K562 (cell line): ENCODE data around the gene CEACAM20. TPM values are rescaled to one million over a fixed set of nuclear protein-coding genes. Genes with fewer than 3 reads are reported as not detected.
A peak's percentile ranks its signal among the peaks of the same experiment; 100 is the strongest.

Source experiments
- AFF1 ChIP-seq, 2 experiments: fragments of 450-650 bp; IDR thresholded peaks; 2 replicates each; pipeline ENCODE4 v1.6.1; 2018; ENCODE audit warnings: mild to moderate bottlenecking in 2 of 2, low read depth in 1 of 2; ENCODE audit not compliant: partially characterized antibody in 2 of 2
- AFF4 ChIP-seq: sonication (generic); formaldehyde crosslinking; IDR thresholded peaks from 2 replicates; pipeline ENCODE4 v1.8.0; 2023; ENCODE audit warnings: mild to moderate bottlenecking, missing genetic modification reagents
- EHMT2 ChIP-seq: fragments of 450-650 bp; IDR thresholded peaks from 2 replicates; pipeline ENCODE4 v1.6.1; 2018; ENCODE audit warnings: antibody characterized with exemption
- IRF2 ChIP-seq: sonication (generic); formaldehyde crosslinking; IDR thresholded peaks from 2 replicates; pipeline ENCODE4 v1.8.1; 2022; ENCODE audit warnings: mild to moderate bottlenecking, missing genetic modification reagents
- MAZ ChIP-seq, 2 experiments: fragments of 450-650 bp in 1 of 2; sonication (generic) in 1 of 2; formaldehyde crosslinking; IDR thresholded peaks in 1 of 2; conservative IDR thresholded peaks in 1 of 2; 2 replicates each; pipeline versions ENCODE4 v1.4.0 to v1.5.0; 2020; ENCODE audit warnings: mild to moderate bottlenecking in 1 of 2, missing genetic modification reagents in 1 of 2
- MTA3 ChIP-seq: fragments of 450-650 bp; formaldehyde crosslinking; IDR thresholded peaks from 2 replicates; pipeline ENCODE4 v1.6.1; 2017; ENCODE audit warnings: mild to moderate bottlenecking, borderline replicate concordance
- PHB ChIP-seq: fragments of 250-450 bp; sonication (Bioruptor Pico); IDR thresholded peaks from 2 replicates; pipeline ENCODE4 v1.5.0; 2021
- PRMT5 ChIP-seq: sonication (generic); formaldehyde crosslinking; IDR thresholded peaks from 2 replicates; pipeline ENCODE4 v1.5.0; 2020; ENCODE audit warnings: missing genetic modification reagents
- SMC3 ChIP-seq: conservative IDR thresholded peaks from 2 replicates; pipeline ENCODE4 v1.6.1; 2011; ENCODE audit warnings: low read depth, low read length, improper control_type of control experiment; ENCODE audit not compliant: insufficient read depth
- ZNF24 ChIP-seq: fragments of 450-650 bp; IDR thresholded peaks from 2 replicates; pipeline ENCODE4 v1.6.1; 2016
- polyA plus RNA-seq, 8 experiments: library from polyadenylated mRNA; depleted of rRNA in 4 of 8; stranded (reverse) in 5 of 8; unstranded in 3 of 8; fragments of >200 nt; fragmentation: Nextera tagmentation in 2 of 8; fragmentation: Illumina TruSeq in 1 of 8; extraction: Ambion mirVana in 2 of 8; extraction: Trizol in 1 of 8; gene quantifications; 2 replicates each; pipeline versions ENCODE4 v1.2.1 to v1.2.3, GENCODE V29; 2011 to 2014; ENCODE audit warnings: inconsistent platforms in 1 of 8, missing spikeins in 1 of 8
- total RNA-seq, 7 experiments: library from RNA; depleted of rRNA in 6 of 7; stranded (reverse); fragments of >200 nt in 6 of 7; fragmentation: Illumina TruSeq in 2 of 7; extraction: Trizol in 2 of 7; gene quantifications; 2 replicates each; pipeline versions ENCODE4 v1.2.1 to v1.2.3, GENCODE V29; 2011 to 2021; ENCODE audit warnings: low replicate concordance in 1 of 7
- TF ChIP-seq, protein P1 (sequence below): IDR thresholded peaks from 2 replicates; pipeline ENCODE4 v1.6.1; 2011; ENCODE audit warnings: borderline replicate concordance, low read depth, mild to moderate bottlenecking, moderate library complexity, low read length; ENCODE audit not compliant: insufficient read depth, poor library complexity, severe bottlenecking

Gene CEACAM20
- total and polyA plus RNA-seq, 9 of the 15 experiments (the other 6 are each of a cell fraction or from before 2014, with no cell fraction given), result not detected

GRCh38 chr19:44512326-44513298, 16.9 kb downstream of the CEACAM20 start (continued):
- TF ChIP-seq SMC3, result 0 out of 2 replicates have a peak, but pooled peaks have one; percentile 29
- TF ChIP-seq AFF4 (CRISPR knock-in tag), result no peak
- TF ChIP-seq MAZ (CRISPR knock-in tag; conservative IDR thresholded peaks at IDR 0.05 in 1 of 2, IDR thresholded peaks at IDR 0.05 in 1 of 2), result peak in 1 of 2 experiments; percentile 61; a peak in 2 of 4 replicates
- peak; percentile 79; the same call in 1 of the 2 replicates for TF ChIP-seq PRMT5
- TF ChIP-seq, protein P1, sequence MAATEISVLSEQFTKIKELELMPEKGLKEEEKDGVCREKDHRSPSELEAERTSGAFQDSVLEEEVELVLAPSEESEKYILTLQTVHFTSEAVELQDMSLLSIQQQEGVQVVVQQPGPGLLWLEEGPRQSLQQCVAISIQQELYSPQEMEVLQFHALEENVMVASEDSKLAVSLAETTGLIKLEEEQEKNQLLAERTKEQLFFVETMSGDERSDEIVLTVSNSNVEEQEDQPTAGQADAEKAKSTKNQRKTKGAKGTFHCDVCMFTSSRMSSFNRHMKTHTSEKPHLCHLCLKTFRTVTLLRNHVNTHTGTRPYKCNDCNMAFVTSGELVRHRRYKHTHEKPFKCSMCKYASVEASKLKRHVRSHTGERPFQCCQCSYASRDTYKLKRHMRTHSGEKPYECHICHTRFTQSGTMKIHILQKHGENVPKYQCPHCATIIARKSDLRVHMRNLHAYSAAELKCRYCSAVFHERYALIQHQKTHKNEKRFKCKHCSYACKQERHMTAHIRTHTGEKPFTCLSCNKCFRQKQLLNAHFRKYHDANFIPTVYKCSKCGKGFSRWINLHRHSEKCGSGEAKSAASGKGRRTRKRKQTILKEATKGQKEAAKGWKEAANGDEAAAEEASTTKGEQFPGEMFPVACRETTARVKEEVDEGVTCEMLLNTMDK, result peak; percentile 70
- no peak for TF ChIP-seq IRF2 (CRISPR knock-in tag)
- no peak for TF ChIP-seq ZNF24
- no peak for TF ChIP-seq MTA3
- peak; percentile 95 for TF ChIP-seq EHMT2
- no peak for TF ChIP-seq PHB (CRISPR knock-in tag)
- peak in 1 of 2 experiments; percentile 76 for TF ChIP-seq AFF1 (IDR thresholded peaks at IDR 0.05; ENCODE audit: low read depth in 1 of 2, partially characterized antibody in 2 of 2)
